Panc1 (cell line): Measurements from ENCODE around the gene PLCH1. TPM values are rescaled to one million over a fixed set of nuclear protein-coding genes. Genes with fewer than 3 reads are reported as not detected.

ENCODE experiments used
- ATAC-seq: fragments of 200-7000 bp; cut with Tn5 transposase; 2 replicates; pipeline ENCODE4 v1.9.1; 2020; ENCODE audit warnings: mild to moderate bottlenecking, moderate library complexity
- BruUV-seq: library from RNA; stranded (reverse); fragments of 400-500 nt; replicated peaks from 2 replicates; lab custom pipeline; 2021; lab: Mats Ljungman, UMichigan
- CTCF ChIA-PET: fragments of 300-600 bp; sonication (Branson Sonifier 250); formaldehyde crosslinking; loops from one replicate; lab custom pipeline; 2022; ENCODE audit warnings: antibody characterized with exemption; lab: Charles Lee
- POLR2A ChIA-PET: fragments of 300-600 bp; sonication (Branson Sonifier 250); formaldehyde crosslinking; loops from one replicate; lab custom pipeline; 2022; ENCODE audit warnings: antibody characterized with exemption; lab: Charles Lee
- DNase-seq: peaks from one replicate; pipeline ENCODE4 v3.0.0-alpha.2; 2010; ENCODE audit warnings: low read depth, low spot score
- H3K27ac ChIP-seq: 2 replicates; pipeline ENCODE4 v1.5.1; 2011; ENCODE audit warnings: mild to moderate bottlenecking, low read length, inconsistent platforms
- H3K27me3 ChIP-seq: fragments of 200-500 bp; sonication (Bioruptor generic); 2 replicates; pipeline ENCODE4 v1.6.0; 2014; ENCODE audit warnings: low read length, inconsistent platforms; ENCODE audit not compliant: control insufficient read depth, insufficient read depth
- H3K36me3 ChIP-seq: fragments of 200-500 bp; sonication (Bioruptor generic); 2 replicates; pipeline ENCODE4 v1.5.1; 2014; ENCODE audit warnings: inconsistent platforms, mild to moderate bottlenecking, low read length, moderate library complexity; ENCODE audit not compliant: control insufficient read depth, insufficient read depth
- H3K4me1 ChIP-seq: 2 replicates; pipeline ENCODE4 v1.5.1; 2011; ENCODE audit warnings: inconsistent platforms, mild to moderate bottlenecking, low read length, moderate library complexity; ENCODE audit not compliant: control insufficient read depth, insufficient read depth
- H3K4me3 ChIP-seq, 2 experiments: 2 replicates each; pipeline ENCODE4 v1.5.1; 2011 to 2012; ENCODE audit warnings: low read depth in 2 of 2, low read length in 2 of 2, mild to moderate bottlenecking in 2 of 2, inconsistent platforms in 1 of 2, moderate library complexity in 1 of 2
- H3K9me3 ChIP-seq: fragments of 200-500 bp; sonication (Bioruptor generic); 2 replicates; pipeline ENCODE4 v1.5.1; 2014; ENCODE audit warnings: low read depth, mild to moderate bottlenecking, inconsistent platforms, low read length, moderate library complexity; ENCODE audit not compliant: control insufficient read depth, insufficient read depth
- POLR2AphosphoS5 ChIP-seq: IDR thresholded peaks from 2 replicates; pipeline ENCODE4 v1.6.1; 2012; ENCODE audit warnings: mild to moderate bottlenecking, low read depth, low read length, moderate library complexity
- SIN3A ChIP-seq: IDR thresholded peaks from 2 replicates; pipeline ENCODE4 v1.6.1; 2012; ENCODE audit warnings: low read depth, mild to moderate bottlenecking, low read length, moderate library complexity, borderline replicate concordance; ENCODE audit not compliant: insufficient read depth
- TCF7L2 ChIP-seq: IDR thresholded peaks from 2 replicates; pipeline ENCODE4 v1.6.1; 2011; ENCODE audit warnings: mild to moderate bottlenecking, low read depth, low read length, inconsistent platforms
- in situ Hi-C: cut with HindIII; loops from 2 replicates; pipeline ENCODE4 v1.10.0; 2016; ENCODE audit warnings: low sequenced_read_pairs, low pct_unique_long_range_greater_than_20kb
- intact Hi-C: fragments of 100-400 bp; cut with micrococcal nuclease; formaldehyde crosslinking; loops from one replicate; pipeline ENCODE4 v1.10.0; 2022; ENCODE audit not compliant: unreplicated experiment
- total RNA-seq: library from RNA; stranded (reverse); gene quantifications from one replicate; pipeline ENCODE4 v1.2.1, GENCODE V29; 2021; ENCODE audit not compliant: unreplicated experiment
- TF ChIP-seq, protein P1 (sequence below): fragments of 450-650 bp; IDR thresholded peaks from 2 replicates; pipeline ENCODE4 v1.5.1; 2017; ENCODE audit warnings: mild to moderate bottlenecking
- TF ChIP-seq, protein P2 (sequence below), 2 experiments: IDR thresholded peaks; 2 replicates each; pipeline ENCODE4 v1.6.1; 2011 to 2012; ENCODE audit warnings: low read depth in 2 of 2, control low read depth in 1 of 2, low read length in 1 of 2, mild to moderate bottlenecking in 1 of 2, moderate library complexity in 1 of 2; ENCODE audit not compliant: insufficient read depth in 1 of 2

The PLCH1 gene
- total RNA-seq, 1 experiment from 2014 or later: 0.03 TPM

DNA sequence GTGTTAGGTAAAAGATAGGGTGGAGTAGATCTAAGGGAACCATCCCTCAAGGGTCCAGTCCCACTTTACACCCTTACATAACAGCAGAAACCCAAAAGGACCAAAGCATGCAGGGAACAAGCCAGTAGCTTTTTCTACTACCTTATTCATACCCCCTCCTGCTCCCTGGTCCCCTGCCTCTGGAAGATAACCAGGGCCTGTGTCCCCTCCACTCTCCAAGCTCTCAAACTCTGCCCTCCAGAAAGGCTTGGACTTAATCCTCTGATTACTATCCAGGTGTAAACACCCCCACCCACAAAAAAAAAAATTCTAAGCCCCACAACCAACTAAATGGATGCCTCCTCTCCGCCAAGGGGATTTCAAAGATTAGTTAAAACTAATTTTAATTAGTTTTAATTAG lies 417.4 kb downstream of the PLCH1 start:
- no peak overlapping the region for H3K27ac ChIP-seq
- in situ Hi-C loops (no loop called here), intact Hi-C loops (no loop called here)
- no TSS peak for BruUV-seq
- H3K4me3 ChIP-seq: no peak overlapping the region
- ChIA-PET POLR2A (no interaction called here), CTCF (no interaction called here)
- no peak for ATAC-seq
- H3K36me3 ChIP-seq: no peaks in the 10 kb centered on the region
- TF ChIP-seq, protein P1, sequence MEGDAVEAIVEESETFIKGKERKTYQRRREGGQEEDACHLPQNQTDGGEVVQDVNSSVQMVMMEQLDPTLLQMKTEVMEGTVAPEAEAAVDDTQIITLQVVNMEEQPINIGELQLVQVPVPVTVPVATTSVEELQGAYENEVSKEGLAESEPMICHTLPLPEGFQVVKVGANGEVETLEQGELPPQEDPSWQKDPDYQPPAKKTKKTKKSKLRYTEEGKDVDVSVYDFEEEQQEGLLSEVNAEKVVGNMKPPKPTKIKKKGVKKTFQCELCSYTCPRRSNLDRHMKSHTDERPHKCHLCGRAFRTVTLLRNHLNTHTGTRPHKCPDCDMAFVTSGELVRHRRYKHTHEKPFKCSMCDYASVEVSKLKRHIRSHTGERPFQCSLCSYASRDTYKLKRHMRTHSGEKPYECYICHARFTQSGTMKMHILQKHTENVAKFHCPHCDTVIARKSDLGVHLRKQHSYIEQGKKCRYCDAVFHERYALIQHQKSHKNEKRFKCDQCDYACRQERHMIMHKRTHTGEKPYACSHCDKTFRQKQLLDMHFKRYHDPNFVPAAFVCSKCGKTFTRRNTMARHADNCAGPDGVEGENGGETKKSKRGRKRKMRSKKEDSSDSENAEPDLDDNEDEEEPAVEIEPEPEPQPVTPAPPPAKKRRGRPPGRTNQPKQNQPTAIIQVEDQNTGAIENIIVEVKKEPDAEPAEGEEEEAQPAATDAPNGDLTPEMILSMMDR: no peak
- TF ChIP-seq POLR2AphosphoS5: no peak
- TF ChIP-seq, protein P2, sequence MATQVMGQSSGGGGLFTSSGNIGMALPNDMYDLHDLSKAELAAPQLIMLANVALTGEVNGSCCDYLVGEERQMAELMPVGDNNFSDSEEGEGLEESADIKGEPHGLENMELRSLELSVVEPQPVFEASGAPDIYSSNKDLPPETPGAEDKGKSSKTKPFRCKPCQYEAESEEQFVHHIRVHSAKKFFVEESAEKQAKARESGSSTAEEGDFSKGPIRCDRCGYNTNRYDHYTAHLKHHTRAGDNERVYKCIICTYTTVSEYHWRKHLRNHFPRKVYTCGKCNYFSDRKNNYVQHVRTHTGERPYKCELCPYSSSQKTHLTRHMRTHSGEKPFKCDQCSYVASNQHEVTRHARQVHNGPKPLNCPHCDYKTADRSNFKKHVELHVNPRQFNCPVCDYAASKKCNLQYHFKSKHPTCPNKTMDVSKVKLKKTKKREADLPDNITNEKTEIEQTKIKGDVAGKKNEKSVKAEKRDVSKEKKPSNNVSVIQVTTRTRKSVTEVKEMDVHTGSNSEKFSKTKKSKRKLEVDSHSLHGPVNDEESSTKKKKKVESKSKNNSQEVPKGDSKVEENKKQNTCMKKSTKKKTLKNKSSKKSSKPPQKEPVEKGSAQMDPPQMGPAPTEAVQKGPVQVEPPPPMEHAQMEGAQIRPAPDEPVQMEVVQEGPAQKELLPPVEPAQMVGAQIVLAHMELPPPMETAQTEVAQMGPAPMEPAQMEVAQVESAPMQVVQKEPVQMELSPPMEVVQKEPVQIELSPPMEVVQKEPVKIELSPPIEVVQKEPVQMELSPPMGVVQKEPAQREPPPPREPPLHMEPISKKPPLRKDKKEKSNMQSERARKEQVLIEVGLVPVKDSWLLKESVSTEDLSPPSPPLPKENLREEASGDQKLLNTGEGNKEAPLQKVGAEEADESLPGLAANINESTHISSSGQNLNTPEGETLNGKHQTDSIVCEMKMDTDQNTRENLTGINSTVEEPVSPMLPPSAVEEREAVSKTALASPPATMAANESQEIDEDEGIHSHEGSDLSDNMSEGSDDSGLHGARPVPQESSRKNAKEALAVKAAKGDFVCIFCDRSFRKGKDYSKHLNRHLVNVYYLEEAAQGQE (IDR thresholded peaks at IDR 0.05; ENCODE audit: insufficient read depth in 1 of 2, low read depth in 2 of 2, low read length in 1 of 2): no peak
- no peak for TF ChIP-seq SIN3A
- no peak for TF ChIP-seq TCF7L2
- H3K4me1 ChIP-seq: no peaks in the 10 kb centered on the region
- no peaks in the 10 kb centered on the region for H3K9me3 ChIP-seq
- no peak for DNase-seq
- H3K27me3 ChIP-seq: no peaks in the 10 kb centered on the region; the same call in 1 of the 2 replicates

DNA sequence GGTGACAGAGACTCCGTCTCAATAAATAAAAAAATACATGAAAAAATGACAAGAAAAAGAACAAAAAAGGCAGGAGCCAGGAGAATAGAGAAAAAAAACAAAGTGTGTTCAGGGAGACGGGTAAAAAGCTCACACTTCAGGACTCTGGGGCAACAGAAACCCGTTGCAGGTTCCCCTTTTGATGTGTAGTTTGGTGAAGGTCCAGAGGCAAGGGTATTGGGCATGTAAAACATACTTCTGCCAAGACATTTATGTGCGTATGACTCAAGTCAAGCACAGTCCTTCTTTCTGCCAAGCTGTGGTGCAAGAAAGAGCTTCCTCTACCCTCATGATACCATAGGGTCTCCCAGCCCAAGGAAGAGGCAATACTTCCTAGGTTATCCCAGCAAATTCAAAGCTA lies 418.0 kb downstream of the PLCH1 start:
- DNase-seq: no peak
- ChIA-PET POLR2A (no interaction called here), CTCF (no interaction called here)
- TF ChIP-seq, protein P1: no peak
- TF ChIP-seq SIN3A (no peak), POLR2AphosphoS5 (no peak), TCF7L2 (no peak)
- TF ChIP-seq, protein P2 (IDR thresholded peaks at IDR 0.05; ENCODE audit: insufficient read depth in 1 of 2, low read depth in 2 of 2, low read length in 1 of 2): no peak
- H3K4me3 ChIP-seq: no peak overlapping the region
- H3K9me3 ChIP-seq: no peaks in the 10 kb centered on the region
- in situ Hi-C loops (no loop called here), intact Hi-C loops (no loop called here)
- no peaks in the 10 kb centered on the region; the same call in 1 of the 2 replicates for H3K27me3 ChIP-seq
- H3K27ac ChIP-seq: no peak overlapping the region
- H3K4me1 ChIP-seq: no peaks in the 10 kb centered on the region
- no TSS peak for BruUV-seq
- H3K36me3 ChIP-seq: no peaks in the 10 kb centered on the region
- no peak for ATAC-seq
